Measurements from ENCODE around the gene IQSEC1. TPM values are rescaled to one million over a fixed set of nuclear protein-coding genes. Genes with fewer than 3 reads are reported as not detected.
A peak's percentile ranks its signal among the peaks of the same experiment; 100 is the strongest.

IQSEC1 gene
- total RNA-seq, 1 donor: 135 TPM

DNA sequence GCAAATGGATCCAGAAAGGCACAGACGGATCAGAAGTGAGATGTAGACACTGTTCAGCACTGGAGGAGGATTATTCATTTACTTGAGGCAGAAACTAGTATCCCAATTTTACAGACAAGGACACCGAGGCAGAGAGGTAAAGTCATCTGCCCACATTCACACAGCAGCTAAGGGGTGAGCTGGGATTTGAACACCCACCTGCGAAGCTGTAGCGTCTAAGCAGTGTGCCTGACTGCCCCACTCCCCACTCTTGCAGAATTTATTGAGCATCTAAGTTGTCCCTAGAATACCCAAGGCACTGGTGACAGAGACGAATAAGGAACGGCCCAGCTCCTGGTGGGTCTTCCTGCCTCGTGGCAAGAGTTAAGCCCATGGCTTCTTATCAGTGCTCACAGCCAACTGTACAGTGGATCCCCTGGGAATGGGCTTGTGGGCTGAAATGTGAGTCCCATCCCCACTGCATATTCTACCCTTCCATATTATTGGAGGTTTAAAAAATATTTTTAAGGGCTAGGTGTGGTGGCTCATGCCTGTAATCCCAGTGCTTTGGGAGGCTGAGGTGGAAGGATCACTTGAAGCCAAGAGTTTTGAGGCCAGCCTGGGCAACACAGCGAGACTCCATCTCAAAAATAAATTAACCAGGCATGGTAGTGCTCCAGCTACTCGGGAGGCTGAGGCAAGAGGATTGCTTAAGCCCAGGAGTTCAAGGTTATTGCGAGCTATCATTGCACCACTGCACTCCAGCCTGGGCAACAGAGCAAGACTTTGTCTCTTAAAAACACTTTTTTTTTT, 77.6 kb downstream of the IQSEC1 start:
- no peaks in the 10 kb centered on the region for H3K9me3 ChIP-seq (ENCODE audit: low read depth, low read length)
- H3K4me3 ChIP-seq (ENCODE audit: low read length): peak overlapping the region; percentile 61
- peaks cover 81% of the 10 kb centered on the region for H3K4me1 ChIP-seq (ENCODE audit: insufficient read depth, low read length)

DNA sequence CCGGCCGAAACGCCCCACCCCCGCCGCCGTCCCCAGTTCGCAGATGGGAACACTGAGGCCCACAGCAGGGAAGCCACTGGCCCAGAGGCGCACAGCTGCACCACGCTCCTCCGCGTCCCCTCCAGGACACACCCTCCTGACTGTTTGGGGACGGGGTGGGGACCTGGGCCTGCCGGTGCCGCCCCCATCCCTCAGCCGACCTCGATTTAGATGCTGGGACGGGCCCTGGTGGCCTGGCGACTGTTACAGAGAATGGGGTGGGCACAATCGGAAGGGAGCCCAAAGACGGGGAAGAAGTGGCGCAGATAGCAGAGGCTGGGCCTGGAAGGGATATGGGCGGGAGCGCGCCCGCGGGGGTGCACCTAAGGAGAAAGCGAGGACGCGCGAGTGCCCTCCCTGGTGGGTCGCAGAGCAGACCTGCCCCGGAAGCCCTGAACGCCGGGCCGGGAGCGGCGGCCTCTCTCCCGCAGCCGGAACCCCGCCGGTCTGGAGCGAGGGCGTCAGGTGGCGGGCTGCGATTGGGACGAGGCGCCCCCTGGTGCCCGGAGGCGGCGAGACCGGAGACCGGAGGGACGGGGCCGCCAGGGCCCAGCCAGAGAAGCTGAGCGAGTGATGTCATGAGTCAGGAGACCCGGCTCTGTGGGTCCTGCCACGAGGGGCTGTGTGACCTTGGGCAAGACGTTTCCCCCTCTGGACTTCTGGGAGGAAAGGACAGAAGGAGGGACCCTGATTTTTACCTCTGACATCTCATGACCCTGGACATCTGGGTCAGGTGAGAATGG, 78.4 kb downstream of the IQSEC1 start:
- Histone ChIP-seq H3K27me3 (ENCODE audit: insufficient read depth, low read length) (no peaks in the 10 kb centered on the region), H3K4me3 (ENCODE audit: low read length) (peak overlapping the region; percentile 61), H3K9me3 (ENCODE audit: low read depth, low read length) (no peaks in the 10 kb centered on the region), H3K4me1 (ENCODE audit: insufficient read depth, low read length) (peaks cover 79% of the 10 kb centered on the region)

More for the DNA sequence above, 77.6 kb downstream of the IQSEC1 start:
- H3K27me3 ChIP-seq (ENCODE audit: insufficient read depth, low read length): no peaks in the 10 kb centered on the region

DNA sequence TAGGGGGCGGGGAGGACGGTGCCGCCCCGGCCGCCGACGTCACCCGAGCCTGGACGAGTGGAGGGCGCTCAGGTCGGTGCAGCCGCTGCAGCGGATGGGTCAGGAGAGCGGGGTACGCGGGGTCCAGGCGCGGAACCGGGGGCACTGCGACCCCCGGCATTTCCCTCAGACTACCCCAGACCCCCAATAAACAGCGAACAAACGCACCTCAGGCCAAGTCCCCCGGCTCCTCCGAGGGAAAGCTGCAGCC, 78.9 kb downstream of the IQSEC1 start:
- H3K9me3 ChIP-seq (ENCODE audit: low read depth, low read length): no peaks in the 10 kb centered on the region
- H3K27me3 ChIP-seq (ENCODE audit: insufficient read depth, low read length): no peaks in the 10 kb centered on the region
- peak overlapping the region; percentile 61 for H3K4me3 ChIP-seq (ENCODE audit: low read length)
- H3K4me1 ChIP-seq (ENCODE audit: insufficient read depth, low read length): peaks cover 79% of the 10 kb centered on the region

DNA sequence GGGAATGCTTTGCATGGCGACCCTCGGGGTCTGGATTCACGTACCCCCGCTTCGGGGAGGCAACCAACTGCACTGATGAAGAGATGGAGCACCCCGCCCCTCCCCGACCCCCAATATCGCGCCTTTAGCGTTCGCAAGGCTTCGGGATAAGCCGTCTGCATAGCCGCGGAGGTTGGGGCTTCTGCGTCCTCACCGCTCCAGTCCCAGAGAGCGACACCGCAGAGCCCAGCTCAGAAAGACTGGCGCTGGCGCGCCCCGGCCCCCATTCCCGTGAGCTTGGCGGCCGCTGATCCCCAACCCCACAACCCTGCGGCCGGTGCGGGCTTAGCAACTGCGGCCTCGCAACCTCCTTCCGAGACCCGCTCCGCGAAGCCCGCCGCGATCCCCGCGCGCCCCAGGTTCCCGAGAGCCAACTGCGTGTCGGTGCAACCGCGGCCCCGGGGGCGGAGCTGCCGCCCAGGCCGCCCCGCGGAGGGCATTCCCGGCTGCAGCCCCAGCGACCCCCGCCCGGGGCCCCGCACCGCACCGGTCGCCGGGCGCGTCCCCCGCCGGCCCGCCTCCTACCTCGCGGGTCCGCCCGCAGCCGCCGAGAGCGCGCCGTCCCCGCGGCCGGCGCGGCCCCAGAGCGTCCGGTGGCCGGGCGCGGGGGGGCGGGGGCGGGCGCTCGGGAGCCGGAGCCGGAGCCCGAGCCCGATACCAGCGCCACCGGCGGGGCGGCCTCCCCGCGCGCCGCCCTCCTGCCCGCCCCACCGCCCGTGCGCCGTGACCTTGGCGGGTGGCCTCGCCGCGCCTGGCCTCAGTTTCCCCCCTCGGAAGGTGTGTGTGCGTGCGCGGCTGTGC, 79.5 kb downstream of the IQSEC1 start:
- H3K9me3 ChIP-seq (ENCODE audit: low read depth, low read length): no peaks in the 10 kb centered on the region
- peak overlapping the region; percentile 61 for H3K4me3 ChIP-seq (ENCODE audit: low read length)
- peaks cover 79% of the 10 kb centered on the region for H3K4me1 ChIP-seq (ENCODE audit: insufficient read depth, low read length)
- no peaks in the 10 kb centered on the region for H3K27me3 ChIP-seq (ENCODE audit: insufficient read depth, low read length)

DNA sequence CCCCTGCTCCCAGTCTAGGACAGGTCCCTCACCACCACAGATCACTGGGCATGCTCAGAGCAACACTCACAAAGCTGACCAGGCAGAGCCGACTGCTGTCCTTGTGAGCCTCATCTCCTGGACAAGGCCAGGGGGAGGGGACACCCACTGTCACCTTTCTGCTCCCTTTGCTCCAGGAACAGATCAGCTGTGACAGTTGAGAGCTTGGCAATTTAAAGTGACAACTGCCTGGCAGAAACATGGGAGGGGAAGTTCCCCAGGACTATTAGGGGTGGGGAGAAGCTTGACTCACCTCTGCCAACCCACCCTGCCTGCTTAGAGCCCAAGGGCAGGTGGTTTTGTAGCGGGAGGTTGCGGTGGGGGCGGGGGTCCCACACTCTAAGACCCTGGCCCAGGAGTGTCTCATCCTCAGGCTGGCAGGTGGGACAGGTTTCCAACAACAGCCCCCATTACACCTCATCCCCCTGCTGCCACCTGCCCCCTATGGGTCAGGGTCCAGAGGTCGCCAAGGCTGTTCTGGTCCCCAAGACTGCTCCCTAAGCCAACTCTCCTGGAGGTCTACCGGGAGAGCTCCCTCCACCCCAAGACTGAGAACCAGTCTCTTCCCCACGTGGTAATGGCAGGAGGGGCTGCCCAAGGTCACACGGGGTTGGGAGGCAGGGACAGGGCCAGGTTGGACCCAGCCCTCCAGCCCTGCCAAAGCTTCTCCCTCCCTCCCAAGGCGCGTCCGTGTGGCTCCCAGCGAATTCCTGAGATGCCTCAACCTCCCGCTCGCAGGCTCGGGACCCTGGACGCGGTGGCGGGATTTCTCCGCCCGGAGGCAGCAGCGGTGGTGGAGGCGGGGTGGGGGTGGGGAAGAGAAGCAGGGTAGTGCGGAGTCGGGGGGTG, 80.4 kb downstream of the IQSEC1 start:
- Histone ChIP-seq H3K4me1 (ENCODE audit: insufficient read depth, low read length) (peaks cover 75% of the 10 kb centered on the region), H3K4me3 (ENCODE audit: low read length) (no peak overlapping the region), H3K9me3 (ENCODE audit: low read depth, low read length) (no peaks in the 10 kb centered on the region), H3K27me3 (ENCODE audit: insufficient read depth, low read length) (no peaks in the 10 kb centered on the region)

DNA sequence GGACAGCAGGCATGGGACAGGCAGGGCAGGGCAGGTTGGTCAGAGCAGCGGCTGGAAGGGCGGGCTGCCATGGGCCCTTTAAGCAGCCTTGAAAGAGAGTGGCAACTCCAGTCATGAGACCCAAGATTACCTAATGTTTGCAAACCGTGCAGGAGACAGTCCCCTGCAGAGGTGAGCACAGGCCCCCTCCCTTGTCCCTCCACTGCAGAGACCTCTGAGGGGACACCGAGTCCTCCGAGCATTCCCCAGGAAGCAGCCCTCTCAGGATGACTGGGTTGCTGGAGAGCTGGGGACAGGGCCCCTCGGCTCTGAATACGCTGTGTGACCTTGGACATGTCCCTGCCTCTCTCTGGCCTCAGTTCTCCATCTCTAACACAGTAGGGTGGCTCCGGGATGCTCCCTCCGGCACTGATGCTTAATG, 81.4 kb downstream of the IQSEC1 start:
- peaks cover 71% of the 10 kb centered on the region for H3K4me1 ChIP-seq (ENCODE audit: insufficient read depth, low read length)
- H3K4me3 ChIP-seq (ENCODE audit: low read length): no peak overlapping the region
- H3K27me3 ChIP-seq (ENCODE audit: insufficient read depth, low read length): no peaks in the 10 kb centered on the region
- H3K9me3 ChIP-seq (ENCODE audit: low read depth, low read length): no peaks in the 10 kb centered on the region

DNA sequence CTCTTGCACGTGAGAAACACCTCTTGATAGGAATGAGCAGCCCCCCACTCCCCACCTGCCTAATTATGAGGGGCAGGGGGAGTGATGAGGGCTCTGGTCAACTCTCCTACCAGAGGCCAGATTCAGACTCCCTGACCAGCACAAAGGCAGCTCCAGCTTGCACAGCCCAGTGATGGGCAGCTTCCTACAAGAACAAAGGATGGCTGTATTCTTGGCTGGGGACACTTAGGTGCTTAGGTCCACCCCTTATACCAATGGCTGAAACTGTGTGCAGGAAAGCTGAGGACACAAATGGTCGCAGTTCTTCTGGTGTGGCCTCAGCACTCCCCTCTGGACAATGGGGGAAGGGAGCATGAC, 81.8 kb downstream of the IQSEC1 start:
- no peak overlapping the region for H3K4me3 ChIP-seq (ENCODE audit: low read length)
- H3K9me3 ChIP-seq (ENCODE audit: low read depth, low read length): no peaks in the 10 kb centered on the region
- no peaks in the 10 kb centered on the region for H3K27me3 ChIP-seq (ENCODE audit: insufficient read depth, low read length)
- H3K4me1 ChIP-seq (ENCODE audit: insufficient read depth, low read length): peaks cover 71% of the 10 kb centered on the region

DNA sequence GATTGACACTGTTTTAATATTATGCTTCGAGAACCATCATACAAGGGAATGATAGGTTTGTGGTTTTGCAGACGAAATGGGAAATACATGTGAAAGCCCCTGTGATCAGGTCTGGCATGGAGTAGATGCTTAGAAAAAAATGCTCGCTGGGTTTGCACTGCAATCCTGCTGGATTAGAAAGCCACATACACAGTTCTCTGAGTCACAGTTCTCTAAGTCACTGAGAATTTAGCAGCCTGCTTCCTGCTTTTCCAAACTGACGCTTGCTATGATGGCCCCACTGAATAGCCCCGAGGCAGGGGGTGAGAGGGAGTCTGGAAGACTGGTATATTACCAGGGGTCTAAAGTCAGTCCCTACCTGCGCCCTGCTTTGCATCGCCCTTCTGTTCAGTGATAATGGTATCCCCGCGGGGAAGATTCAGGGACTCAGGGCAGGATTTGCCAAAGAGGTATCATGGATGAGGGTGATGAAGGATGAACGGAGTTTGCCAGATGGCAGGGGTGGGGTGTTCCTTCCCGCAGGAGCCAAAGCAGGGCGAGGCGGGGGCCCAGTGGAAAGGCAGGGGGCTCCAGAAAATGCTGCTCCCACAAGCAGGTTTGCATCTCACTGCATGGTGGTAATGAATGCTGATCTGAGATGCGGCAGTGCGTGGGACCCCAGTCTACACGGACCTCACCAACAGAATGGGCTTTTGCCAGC, 82.3 kb downstream of the IQSEC1 start:
- Histone ChIP-seq H3K4me3 (ENCODE audit: low read length) (no peak overlapping the region), H3K27me3 (ENCODE audit: insufficient read depth, low read length) (no peaks in the 10 kb centered on the region), H3K9me3 (ENCODE audit: low read depth, low read length) (no peaks in the 10 kb centered on the region), H3K4me1 (ENCODE audit: insufficient read depth, low read length) (peaks cover 69% of the 10 kb centered on the region)

DNA sequence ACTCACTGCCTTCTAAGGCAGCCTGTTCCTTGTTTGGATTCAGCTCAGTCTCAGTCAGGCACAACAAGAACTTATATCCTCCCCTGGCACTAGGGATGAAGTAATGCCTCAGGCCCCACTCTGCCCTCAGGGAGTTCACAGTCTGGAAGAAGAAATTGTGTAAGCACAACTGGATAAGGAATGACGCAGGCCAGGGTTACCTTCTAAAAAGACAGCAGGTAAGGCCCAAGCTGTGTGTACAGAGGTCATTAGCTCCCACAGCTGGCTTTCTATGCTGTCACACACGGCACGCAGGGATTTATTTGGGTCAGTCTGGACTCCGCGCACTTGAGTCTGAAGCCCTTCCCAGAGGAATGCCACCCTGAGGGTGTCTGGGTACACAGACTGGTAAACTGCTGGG, 82.9 kb downstream of the IQSEC1 start:
- Histone ChIP-seq H3K9me3 (ENCODE audit: low read depth, low read length) (no peaks in the 10 kb centered on the region), H3K4me3 (ENCODE audit: low read length) (no peak overlapping the region), H3K4me1 (ENCODE audit: insufficient read depth, low read length) (peaks cover 64% of the 10 kb centered on the region), H3K27me3 (ENCODE audit: insufficient read depth, low read length) (no peaks in the 10 kb centered on the region)

DNA sequence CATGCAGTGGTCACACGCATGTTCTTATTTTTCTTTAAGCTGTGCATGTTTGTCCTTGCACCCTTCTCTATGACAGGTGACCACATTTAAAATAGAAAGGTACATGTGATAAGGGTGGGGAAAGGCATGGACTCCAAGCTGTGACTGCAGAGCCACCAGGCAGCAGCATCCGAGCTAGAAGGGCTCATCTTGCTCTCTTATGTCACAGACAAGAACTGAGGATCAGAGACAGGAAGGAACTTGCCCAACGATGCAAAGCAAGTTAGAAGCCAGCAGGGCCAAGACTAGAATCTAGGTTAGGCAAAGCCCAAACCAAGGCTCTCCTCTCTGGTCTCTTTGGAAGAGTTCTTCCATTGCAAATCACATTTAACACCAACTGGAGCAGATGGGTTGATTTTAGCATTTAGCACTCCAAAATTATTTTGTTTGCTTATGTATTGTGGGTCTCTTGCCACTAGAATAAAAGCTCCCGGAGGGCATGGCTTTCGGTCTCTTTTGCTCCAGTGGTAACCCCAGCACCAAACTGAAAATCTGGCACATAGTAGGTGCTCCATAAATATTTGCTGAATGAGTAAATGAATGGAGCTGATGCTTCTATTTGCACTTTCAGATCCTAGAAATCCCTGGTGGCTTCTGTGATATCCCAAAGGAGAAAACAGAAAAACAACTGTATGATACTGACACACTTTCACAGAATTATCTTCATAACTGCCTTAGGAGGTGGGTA, 84.3 kb downstream of the IQSEC1 start:
- Histone ChIP-seq H3K9me3 (ENCODE audit: low read depth, low read length) (no peaks in the 10 kb centered on the region), H3K4me3 (ENCODE audit: low read length) (no peak overlapping the region), H3K27me3 (ENCODE audit: insufficient read depth, low read length) (no peaks in the 10 kb centered on the region), H3K4me1 (ENCODE audit: insufficient read depth, low read length) (peaks cover 60% of the 10 kb centered on the region)

DNA sequence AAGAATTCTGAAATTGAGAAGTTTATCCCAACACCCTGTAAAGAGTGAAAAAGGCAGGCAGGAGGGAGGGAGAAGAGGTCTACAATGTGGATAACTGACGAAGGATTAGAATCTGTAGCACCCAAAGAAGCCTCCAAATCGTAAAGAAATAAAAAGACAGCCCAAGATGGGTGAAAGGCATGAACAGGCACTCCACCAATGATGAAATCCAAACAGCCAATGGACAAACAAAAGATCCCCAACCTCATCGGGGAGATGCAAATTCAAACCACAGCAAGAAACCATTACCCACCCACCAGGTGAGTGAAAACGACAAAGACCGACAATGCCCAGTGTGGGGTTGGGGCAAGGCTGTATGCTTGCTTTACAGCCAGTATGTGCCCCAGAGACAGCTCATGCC, 85.6 kb downstream of the IQSEC1 start:
- Histone ChIP-seq H3K4me1 (ENCODE audit: insufficient read depth, low read length) (peaks cover 66% of the 10 kb centered on the region), H3K9me3 (ENCODE audit: low read depth, low read length) (no peaks in the 10 kb centered on the region), H3K4me3 (ENCODE audit: low read length) (no peak overlapping the region), H3K27me3 (ENCODE audit: insufficient read depth, low read length) (no peaks in the 10 kb centered on the region)

DNA sequence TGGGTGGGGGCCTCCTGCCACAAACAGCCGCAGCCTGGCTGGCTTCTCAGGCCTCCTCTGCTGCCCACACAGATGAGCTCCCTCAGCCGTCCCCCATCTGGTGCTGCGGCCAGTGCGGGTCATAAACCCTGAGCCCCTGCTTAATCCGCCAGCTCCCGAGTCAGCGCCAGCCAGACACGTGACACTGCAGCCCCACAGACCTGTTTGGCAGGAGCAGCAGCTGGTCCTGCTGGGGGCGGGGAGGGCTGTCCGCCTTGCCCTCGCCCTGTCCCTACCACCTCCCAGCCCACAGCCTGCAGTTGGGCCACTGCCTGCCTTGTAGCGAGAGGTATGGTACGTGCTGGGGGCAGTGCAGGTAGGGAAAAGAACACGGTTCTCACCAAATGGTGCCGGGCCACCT, 86.2 kb downstream of the IQSEC1 start:
- H3K4me1 ChIP-seq (ENCODE audit: insufficient read depth, low read length): peaks cover 63% of the 10 kb centered on the region
- H3K27me3 ChIP-seq (ENCODE audit: insufficient read depth, low read length): no peaks in the 10 kb centered on the region
- no peaks in the 10 kb centered on the region for H3K9me3 ChIP-seq (ENCODE audit: low read depth, low read length)
- no peak overlapping the region for H3K4me3 ChIP-seq (ENCODE audit: low read length)

DNA sequence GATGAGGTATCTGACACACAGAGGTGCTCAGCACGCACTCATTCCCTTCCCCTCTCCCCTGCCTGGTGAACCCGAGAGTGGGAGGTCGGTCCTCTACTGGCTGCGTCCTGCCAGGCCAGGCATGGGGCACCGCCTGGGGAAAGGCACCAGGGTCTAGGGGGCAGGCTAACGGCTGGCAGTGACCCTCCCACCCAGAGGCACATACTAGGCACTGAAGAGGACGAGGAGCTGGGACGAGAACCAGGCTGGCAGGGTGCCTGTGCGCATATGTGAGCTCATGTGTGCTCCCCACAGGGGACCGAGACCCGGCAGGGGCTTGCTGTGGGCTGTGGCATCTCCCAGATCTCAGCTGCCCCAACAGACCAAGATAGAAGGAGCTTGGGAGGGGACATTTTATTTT, 86.7 kb downstream of the IQSEC1 start:
- H3K4me1 ChIP-seq (ENCODE audit: insufficient read depth, low read length): peaks cover 66% of the 10 kb centered on the region
- no peak overlapping the region for H3K4me3 ChIP-seq (ENCODE audit: low read length)
- no peaks in the 10 kb centered on the region for H3K9me3 ChIP-seq (ENCODE audit: low read depth, low read length)
- no peaks in the 10 kb centered on the region for H3K27me3 ChIP-seq (ENCODE audit: insufficient read depth, low read length)

Data from mononuclear cell (primary cell).